ENCODE measurements around the gene GIGYF1.
"Not testable (repeated sequence)": the region's sequence is repeated elsewhere in the genome, so short reads cannot be mapped to it uniquely, and the experiment has no call there.

GIGYF1 gene

DNA sequence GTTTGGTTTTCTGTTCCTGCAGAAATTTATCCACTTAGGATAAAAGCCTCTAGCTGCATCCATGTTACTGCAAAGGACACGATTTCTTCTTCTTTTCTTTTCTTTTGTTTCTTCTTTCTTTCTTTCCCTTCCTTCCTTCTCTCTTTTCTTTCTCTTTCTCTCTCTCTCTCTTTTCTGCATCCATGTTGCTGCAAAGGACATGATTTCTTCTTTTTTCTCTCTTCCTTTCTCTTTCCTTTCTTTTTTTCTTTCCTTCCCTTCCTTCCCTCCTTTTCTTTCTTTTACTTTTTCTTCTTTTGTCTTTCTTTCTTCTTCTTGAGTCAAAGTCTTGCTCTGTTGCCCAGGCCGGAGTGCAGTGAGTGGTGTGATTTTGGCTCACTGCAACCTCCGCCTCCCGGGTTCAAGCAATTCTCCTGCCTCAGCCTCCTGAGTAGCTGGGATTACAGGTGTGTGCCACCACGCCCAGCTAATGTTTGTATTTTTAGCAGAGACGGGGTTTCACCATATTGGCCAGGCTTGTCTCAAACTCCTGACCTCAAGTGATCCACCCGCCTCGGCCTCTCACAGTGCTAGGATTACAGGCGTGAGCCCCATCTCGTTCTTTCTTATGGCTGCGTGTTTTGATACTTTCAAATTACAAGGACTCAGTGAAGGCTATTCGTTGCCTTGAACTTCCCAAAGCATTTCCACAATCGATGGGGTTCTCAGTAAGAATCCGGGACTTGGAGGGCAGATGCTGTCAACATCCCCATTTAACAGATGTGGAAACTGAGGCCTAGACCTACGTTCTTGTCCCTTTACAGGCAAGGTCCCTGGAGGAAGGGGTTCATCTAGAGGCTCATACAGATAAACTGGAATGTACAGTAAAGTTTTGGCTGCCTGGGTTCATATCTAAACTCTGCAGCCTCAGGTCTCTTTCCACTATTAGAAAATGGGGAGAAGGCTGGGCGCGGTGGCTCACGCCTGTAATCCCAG lies 22.4 kb downstream of the GIGYF1 start:
- FAIRE-seq, result no peak

DNA sequence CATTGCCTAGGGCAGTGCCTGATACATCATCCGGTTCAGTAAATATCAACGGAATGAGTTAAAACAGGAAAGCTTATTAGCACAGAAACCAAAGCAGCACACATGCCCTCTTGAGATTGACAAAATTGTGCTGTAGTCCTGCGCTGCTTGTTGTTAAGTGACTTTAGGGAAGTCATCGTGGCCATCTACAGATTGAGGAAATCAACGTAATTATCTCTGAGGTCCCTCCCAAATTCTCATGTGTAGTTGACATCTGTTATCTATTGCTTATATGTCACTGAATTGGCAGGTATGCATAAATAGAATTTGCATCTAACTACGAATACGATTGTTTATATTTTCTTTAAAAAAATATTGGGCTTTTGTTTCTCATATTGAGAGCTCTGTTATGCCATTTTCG lies 24.0 kb downstream of the GIGYF1 start:
- FAIRE-seq, result no peak

DNA sequence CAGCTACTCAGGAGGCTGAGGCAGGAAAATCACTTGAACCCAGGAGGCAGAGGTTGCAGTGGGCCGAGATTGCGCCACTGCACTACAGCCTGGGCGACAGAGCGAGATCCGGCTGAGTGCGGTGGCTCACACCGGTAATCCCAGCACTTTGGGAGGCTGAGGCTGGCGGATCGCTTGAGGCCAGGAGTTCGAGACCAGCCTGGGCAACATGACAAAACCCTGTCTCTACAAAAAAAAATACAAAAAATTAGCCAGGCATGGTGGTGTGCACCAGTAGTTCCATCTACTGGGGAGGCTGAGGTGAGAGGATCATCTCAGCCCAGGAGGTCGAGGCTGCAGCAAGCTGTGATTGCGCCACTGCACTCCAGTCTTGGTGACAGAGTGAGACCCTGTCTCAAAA lies 24.9 kb downstream of the GIGYF1 start:
- FAIRE-seq, result not testable (repeated sequence)

DNA sequence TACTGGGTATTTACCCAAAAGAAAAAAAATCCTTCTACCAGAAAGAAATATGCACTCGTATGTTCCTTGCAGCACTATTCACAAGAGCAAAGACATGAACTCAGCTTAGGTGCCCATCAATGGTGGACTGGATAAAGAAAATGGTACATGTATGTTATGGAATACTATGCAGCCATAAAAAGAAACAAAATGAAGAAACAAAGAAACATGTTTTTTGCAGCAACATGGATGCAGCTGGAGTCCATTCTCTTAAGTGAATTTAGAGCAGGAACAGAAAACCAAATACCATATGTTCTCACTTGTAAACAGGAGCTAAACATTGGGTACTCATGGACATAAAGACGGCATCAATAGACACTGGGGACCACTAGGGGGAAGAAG lies 26.0 kb downstream of the GIGYF1 start:
- FAIRE-seq, result no peak

DNA sequence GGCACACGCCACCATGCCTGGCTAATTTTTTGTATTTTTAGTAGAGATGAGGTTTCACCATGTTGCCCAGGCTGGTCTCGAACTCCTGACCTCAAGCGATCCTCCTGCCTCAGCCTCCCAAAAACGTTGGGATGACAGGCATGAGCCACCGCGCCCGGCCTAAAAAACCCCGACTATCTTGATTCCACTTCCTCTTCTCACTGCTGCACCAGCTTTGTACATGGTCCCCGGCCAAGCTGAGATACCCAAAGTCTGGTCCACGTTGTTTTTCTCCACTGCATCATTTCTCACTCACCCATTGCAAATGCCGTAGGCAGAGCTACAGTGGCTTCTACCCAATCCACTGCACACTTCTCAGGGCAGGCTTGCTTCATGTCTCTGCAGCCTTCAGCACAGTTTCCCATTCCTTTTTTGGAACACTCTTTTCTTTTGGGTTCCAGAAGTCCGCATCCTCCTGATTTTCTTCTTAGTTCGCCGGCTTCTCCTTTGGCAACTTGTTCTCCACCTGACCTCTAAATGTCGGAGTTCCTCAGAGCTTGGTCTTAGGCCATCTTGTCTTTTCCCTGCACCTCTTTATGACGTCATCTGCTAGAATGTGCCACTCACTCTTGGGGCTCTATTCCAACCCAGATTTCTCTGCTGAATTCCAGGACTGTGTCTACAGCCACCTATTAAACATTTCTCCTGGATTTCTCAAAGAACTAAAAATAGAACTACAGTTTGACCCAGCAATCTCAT lies 26.6 kb downstream of the GIGYF1 start:
- FAIRE-seq, result no peak

DNA sequence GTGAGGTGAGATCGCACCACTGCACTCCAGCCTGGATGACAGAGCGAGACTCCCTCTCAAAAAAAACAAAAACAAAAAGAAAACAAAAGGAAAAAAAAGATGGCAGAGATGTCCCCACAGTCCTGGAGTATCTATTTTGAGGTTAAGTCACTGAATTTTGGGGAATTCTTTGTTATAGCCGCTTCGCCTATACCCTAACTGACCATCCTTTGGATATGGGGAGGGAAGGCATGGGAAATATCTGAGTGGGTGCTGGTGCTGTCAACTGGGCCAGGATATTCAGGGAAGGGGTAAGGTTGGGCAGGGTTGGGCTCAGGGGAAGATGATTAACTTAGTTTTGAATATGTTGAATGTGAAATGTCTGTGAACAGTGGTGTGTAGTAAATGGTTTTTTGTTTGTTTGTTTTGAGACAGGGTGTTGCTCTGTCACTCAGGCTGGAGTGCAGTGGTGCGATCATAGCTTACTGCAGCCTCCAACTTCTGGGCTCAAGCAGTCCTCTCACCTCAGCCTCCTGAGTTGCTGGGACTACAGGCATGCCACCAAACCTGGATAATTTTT lies 28.8 kb downstream of the GIGYF1 start:
- no peak for FAIRE-seq

DNA sequence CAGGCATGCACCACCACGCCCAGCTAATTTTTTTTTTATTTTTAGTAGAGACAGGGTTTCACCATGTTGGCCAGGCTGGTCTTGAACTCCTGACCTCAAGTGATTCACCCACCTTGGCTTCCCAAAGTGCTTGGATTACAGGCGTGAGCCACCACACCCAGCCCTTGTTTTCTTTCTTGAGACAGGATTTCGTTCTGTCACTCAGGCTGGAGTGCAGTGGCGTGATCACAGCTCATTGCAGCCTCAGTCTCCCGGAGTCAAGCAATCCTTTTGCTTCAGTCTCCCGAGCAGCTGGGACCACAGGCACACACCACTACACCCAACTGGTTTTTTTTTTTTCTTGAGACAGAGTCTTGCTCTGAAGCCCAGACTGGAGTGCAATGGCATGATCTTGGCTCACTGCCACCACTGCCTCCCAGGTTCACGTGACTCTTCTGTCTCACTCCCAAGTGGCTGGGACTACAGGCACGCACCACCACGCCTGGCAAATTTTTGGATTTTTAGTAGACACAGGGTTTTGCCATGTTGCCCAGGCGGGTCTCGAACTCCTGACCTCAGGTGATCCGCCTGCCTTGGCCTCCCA lies 31.8 kb downstream of the GIGYF1 start:
- FAIRE-seq, result not testable (repeated sequence)

DNA sequence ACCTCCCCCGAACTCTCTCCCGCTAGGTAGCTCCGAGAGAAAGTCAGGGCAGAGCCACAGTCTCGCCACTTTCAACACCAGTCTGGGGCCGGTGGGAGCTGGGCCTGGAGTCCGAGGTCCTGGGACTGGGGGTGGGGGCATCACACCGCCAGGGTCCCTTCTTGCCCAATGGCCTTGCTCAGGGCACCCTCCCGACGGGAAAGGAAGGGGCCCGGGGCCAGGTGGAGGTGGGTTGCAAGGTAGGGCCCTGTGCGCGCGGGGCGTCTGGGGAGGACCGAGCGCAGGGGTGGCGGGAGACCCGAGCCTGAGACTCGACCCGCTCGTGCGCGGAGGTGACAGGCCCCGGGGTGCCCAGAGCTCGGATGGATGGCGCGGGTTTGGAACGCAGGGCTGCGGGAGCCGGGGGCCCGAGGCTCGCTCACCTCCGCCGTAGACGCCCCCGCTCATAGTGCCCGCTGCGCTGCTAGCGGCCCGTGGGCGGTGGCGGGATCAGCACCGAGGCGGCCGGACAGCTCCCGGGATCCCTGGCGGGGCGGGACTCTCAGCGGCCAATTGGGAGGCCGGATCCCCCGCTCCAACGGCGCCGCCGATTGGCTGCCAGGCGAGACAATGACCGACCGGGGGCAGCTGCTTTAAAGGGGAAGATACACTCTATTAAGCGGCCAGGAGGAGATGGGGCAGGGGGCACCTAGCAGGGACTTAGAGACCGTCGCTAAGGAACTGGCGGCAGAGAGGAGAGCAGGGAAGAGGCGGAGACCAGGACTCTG lies 38.0 kb downstream of the GIGYF1 start, which contains the start of gene ACTL6B:
Gene ACTL6B, minus strand, starts transcription at position 541 of the 767 bp plus-strand sequence. Its CDS starts 94 bp downstream, at position 447.
- FAIRE-seq, result no peak

DNA sequence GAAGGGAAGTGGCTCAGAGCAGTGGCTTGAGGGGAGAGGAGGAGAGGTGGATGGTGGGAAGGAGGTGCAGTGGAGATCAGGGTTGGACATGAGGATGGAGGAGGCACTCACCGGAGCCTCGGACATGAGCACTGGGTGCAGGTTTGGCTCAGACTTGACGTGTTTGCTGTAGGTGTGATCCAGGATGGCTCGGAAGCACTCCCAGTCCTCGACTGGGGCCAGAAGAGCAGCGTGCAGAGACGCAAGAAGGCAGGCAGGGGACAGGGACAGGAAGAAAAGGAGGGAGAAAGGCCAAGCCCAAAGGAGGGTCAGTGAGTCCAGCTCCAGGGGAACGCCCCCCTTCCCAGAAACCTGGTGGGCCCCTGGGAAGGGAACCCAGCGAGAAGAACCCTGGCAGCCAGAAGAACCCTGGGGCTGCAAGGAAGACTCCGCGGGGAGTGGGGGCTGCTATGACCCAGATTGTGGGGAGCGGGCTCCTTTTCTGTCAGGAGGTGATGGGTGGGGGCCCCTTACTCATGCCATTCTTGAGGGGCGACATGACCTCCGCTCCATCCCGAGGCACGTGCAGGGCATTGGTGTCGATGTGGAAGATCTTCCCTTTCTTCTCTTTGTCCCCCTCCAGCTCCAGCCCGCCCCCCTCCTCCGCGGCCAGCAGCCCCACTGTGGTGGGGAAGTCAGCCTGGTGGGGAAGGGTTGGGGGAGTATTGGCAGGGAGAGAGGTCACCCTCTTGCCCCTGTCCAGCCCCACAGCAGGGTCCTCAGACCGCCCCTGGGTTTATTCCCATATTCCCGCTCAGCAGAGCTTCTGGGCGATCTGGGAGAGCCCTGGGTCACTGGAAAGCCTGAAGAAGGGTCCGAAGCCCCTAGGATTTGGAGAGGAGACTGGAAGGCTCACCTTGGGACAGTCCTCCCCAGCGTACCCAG lies 38.9 kb downstream of the GIGYF1 start:
- FAIRE-seq, result no peak

DNA sequence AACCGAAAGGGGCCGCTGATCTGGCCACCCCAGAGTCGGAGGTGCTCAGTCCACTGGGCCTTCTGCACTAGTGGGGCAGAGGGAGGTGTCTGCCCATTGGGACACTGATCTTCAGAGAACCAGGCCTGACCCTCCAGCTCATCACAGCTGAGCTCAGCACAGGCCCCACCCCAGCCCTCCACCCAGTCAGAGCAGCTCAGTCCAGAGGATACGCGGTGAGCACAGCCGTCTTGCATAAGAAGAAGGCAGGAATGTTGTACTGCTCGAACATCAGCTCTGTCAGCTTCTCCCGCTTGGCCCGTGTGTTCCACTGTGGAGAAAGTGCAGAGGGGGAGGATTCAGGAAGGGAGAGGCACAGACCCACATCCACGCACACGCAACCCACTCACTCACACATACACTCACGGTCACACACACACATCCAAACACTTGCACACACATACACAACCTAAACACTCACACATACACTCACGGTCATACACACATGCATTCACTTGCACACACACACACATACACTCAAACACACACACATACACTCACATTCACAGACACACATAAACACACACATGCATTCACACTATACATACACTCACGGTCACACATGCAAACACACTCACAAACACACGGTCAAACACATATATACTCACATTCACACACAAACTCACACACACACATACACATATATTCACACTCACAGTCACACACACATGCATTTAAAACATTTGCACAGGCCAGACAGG lies 44.1 kb downstream of the GIGYF1 start:
- no peak for FAIRE-seq

DNA sequence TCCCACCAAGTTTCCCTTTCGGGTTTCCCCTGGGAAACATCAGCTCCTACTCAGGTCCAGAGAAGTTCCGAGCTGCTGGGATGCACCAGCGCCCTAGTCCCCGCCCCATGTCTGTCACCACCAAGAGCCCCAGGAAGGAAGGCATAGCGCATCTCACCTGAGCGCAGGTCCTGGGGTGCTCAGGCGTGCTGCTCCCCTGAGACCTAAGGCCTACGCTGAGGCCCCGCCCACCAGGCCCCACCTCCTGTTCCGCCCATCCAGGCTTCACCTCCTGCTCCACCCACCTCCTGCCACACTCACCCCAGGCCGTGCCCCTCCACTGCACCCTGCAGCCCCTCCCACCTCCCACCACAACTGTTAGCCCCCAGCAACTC lies 51.5 kb downstream of the GIGYF1 start:
- no peak for FAIRE-seq

DNA sequence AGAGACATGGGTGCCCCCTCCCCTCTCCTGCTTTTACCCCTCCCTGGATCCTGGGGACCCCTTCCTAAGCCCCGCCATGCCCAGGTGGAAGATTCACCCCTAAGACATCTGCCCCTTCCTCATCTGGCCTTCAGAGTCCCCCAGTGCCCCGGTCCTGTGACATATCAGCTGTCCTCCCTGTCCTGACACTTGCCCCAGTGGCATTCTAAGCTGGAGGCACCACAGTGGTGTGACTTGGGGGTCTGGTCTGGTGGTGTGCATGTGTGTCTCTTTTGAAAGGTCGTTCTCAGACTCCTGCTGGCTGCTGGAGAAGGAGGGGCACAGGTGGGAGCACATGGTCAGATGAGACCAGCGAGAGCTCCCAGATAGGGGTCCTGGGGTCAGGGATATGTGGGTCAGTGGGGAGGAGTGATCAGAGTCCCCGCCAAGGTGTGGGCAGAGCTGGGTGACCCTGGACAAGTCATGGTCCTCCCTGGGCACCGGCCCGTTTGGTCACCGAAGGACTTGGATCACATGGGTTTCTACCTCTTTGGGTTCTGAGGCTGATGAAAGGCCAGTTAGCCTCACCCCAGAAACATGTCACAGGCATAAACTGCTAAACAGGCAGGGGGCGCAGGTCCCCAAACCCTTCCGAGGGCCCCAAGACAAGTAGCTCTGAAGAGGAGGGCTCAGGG lies 52.1 kb downstream of the GIGYF1 start:
- no peak for FAIRE-seq

DNA sequence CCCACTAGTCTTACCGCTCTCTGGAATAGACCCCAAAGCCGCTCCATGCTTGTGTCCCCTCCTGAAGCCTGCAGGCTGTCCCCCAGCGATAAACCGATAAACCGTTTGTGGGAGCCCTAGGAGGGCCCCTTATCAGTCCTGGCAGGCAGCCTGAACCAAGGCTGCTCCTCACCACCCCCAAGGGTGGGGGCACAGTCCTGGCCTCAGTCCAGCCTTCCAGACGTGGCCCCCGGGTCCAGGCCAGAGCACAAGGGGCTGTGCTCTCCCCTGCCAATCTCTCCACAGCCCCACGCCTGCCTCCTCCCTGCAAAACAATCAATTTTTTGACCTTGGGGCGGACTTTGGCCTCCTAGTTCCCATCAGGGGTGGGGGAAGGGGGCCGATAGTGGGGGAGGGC lies 52.6 kb downstream of the GIGYF1 start, which contains the start of gene TFR2:
Gene TFR2, minus strand, starts transcription at position 90 of the 397 bp plus-strand sequence. Its CDS starts 43 bp downstream, at position 47.
- FAIRE-seq, result no peak

DNA sequence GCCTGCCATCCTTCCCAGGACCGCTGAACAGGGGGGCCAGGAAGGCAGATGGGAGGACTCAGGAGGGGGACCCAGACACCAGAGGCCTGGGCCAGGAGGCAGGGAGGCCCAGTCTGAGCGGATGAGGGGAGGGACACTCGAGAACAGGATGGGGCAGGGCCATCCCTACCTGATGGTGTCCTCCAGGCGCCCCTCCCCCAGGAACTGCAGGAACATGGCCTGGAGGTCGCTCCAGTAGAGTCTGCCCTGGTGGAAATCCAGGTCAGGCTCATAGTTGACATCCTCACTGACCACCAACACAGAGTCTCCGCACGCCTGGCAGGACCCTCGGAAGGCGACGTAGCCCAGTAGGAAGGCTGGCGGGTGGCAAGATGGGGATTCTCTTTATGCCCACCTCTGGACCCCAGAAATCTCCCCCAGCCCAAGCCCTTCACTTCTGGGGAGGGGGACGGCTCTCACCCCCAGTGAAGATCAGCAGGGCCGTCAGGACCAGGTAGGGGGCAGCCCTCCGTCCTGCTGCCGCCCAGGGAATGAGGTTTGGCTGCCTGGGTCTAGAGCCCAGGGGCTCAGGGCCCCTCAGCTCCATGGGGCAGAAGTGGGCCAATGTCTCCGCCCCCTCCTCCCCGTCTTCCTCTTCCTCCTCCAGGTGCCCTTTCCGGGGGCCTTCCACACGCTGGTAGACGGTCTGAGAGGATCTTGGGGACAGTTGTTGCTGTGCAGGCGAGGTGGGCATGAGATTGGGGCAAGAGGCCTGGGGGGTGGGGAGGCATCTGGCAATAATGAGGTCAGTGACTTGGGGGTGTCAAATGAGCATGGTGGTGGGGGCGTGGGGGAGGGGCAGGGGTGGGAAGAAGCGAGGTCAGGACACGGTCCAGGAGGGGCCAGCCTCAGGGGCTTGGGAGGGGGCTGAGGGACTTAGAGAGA lies 53.3 kb downstream of the GIGYF1 start:
- FAIRE-seq, result no peak

DNA sequence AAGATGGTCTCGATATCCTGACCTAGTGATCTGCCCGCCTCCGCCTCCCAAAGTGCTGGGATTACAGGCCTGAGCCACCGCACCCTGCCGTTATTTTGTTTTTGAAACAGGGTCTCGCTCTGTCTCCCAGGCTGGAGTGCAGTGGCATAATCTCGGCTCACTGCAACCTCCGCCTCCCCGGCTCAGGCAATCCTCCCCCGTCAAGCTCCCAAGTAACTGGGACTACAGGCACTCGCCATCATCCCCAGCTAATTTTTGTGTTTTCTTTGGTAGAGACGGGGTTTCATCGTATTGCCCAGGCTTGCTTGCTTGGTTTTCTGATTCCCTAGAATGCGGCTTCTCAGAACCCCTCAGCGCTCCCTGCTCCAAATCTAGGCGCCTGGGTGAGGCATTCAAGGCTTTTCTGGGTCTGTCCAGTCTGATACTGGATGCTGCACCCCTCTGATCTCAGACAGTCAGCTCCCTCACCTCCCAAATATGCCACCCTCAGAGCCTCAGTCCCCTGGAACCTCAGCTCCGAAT lies 54.0 kb downstream of the GIGYF1 start:
- no peak for FAIRE-seq

DNA sequence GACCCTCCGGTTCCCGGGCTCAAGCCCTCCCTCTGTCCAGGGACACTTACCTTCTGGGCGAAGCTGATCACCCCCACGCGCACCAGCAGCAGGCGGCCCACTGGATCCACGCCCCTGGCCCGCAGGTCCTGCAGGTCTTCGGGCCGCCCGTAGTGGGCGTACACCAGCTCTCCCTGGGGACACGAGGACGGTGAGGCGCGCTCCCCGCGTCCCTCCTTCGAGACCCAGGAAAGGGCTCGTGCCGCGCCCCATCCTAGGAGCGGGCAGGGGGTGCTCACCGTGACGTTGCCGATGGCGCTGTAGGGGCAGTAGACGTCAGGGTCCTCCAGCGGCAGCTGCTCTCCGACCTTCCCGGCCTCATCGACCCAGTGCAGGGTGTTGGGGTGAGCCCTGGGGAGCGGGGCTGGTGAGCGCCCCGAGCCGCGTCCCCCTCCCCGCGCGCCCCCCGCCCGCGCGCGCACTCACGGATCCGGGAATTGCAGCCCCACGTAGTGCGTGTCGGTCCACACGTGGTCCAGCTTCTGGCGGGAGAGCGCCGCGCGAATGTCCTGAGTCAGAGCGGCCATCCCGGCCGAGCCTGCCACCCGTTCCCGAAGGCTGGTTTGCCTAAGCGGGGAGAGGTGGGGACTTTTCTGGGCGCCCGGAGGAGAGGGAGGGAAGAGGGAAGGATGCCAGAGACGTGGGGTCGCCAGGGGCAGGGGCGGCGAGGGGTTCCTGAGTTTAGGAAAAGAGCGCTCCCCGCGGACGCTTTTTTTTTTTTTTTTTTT lies 60.9 kb downstream of the GIGYF1 start:
- no peak for FAIRE-seq

DNA sequence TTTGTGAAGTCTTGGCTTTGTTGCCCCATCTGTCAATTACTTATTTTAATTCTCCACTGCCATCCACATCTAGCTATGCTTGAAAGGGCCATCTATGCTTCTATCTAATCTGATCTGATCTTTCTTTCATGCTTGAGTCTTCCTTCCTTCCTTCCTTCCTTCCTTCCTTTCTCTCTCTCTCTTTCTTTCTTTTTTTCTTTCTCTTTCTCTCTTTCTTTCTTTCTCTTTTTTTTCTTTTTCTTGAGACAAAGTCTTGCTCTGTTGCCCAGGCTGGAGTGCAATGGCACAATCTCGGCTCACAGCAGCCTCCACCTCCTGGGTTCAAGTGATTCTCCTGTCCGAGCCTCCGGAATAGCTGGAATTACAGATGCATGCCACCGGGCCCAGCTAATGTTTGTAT lies 64.0 kb downstream of the GIGYF1 start:
- no peak for FAIRE-seq
